ENCODE measurements around the gene DUSP1. TPM values are rescaled to one million over a fixed set of nuclear protein-coding genes. Genes with fewer than 3 reads are reported as not detected.

DUSP1 gene
- total RNA-seq, 2 experiments from 2014 or later = 761 to 768 TPM

GRCh38 chr5:172720655-172721054, 50.3 kb downstream of the DUSP1 start:
- H3K4me1 ChIP-seq (ENCODE audit: insufficient read depth, low read length) = peaks cover 33% of the 10 kb centered on the region
- Mint-ChIP-seq H3K27ac (no peak overlapping the region), H3K4me3 (no peak overlapping the region), H3K27me3 (no peaks in the 10 kb centered on the region), H3K36me3 (ENCODE audit: low read depth) (no peaks in the 10 kb centered on the region), H3K4me1 (ENCODE audit: low read depth) (peaks cover 14% of the 10 kb centered on the region), H3K9me3 (no peaks in the 10 kb centered on the region)
- no peak overlapping the region for H3K27ac ChIP-seq (ENCODE audit: low read depth in 1 of 2, low read length in 2 of 2)
- H3K36me3 ChIP-seq (ENCODE audit: insufficient read depth, low read length) = no peaks in the 10 kb centered on the region
- no peak for DNase-seq
- POLR2A ChIA-PET = interaction anchor here (0.7 to 1.0 kb wide), 2 partner anchors 51 to 212 kb away, joined by 3 read pairs; no protein-coding TSS in a partner anchor
- no peaks in the 10 kb centered on the region for H3K9me3 ChIP-seq (ENCODE audit: control insufficient read depth in 1 of 2, insufficient read depth in 1 of 2, low read length in 2 of 2)
- ATAC-seq (ENCODE audit: poor library complexity) = no peak
- CTCF ChIA-PET = interaction anchor here (1.3 kb wide), 1 partner anchor 52 kb away, joined by 3 read pairs; no protein-coding TSS in a partner anchor
- H3K4me3 ChIP-seq (ENCODE audit: low read length) = no peak overlapping the region
- no peak for TF ChIP-seq CTCF (IDR thresholded peaks at IDR 0.05)
- H3K27me3 ChIP-seq (ENCODE audit: control insufficient read depth in 1 of 2, insufficient read depth in 2 of 2, low read length in 2 of 2) = no peaks in the 10 kb centered on the region
- intact Hi-C loops (cut with DNase I, micrococcal nuclease) = no loop called here

GRCh38 chr5:172719211-172719610, 51.8 kb downstream of the DUSP1 start:
- H3K9me3 Mint-ChIP-seq = no peaks in the 10 kb centered on the region
- intact Hi-C loops (cut with DNase I, micrococcal nuclease) = loop anchor here (5.0 to 10.0 kb wide), 6 partner anchors 118 to 616 kb away; partner anchors contain the start of gene CREBRF (in 1 of the 2)
- Histone ChIP-seq H3K27ac (ENCODE audit: low read depth in 1 of 2, low read length in 2 of 2) (no peak overlapping the region), H3K9me3 (ENCODE audit: control insufficient read depth in 1 of 2, insufficient read depth in 1 of 2, low read length in 2 of 2) (no peaks in the 10 kb centered on the region), H3K27me3 (ENCODE audit: control insufficient read depth in 1 of 2, insufficient read depth in 2 of 2, low read length in 2 of 2) (no peaks in the 10 kb centered on the region), H3K4me3 (ENCODE audit: low read length) (no peak overlapping the region), H3K36me3 (ENCODE audit: insufficient read depth, low read length) (no peaks in the 10 kb centered on the region), H3K4me1 (ENCODE audit: insufficient read depth, low read length) (peaks cover 43% of the 10 kb centered on the region)
- no peak overlapping the region for H3K27ac Mint-ChIP-seq
- CTCF ChIA-PET = no interaction called here
- no peaks in the 10 kb centered on the region for H3K27me3 Mint-ChIP-seq
- POLR2A ChIA-PET = no interaction called here
- no peak overlapping the region for H3K4me3 Mint-ChIP-seq
- no peak for TF ChIP-seq CTCF (IDR thresholded peaks at IDR 0.05)
- peaks cover 14% of the 10 kb centered on the region for H3K4me1 Mint-ChIP-seq (ENCODE audit: low read depth)
- ATAC-seq (ENCODE audit: poor library complexity) (no peak), DNase-seq (no peak)
- no peaks in the 10 kb centered on the region for H3K36me3 Mint-ChIP-seq (ENCODE audit: low read depth)

DNA sequence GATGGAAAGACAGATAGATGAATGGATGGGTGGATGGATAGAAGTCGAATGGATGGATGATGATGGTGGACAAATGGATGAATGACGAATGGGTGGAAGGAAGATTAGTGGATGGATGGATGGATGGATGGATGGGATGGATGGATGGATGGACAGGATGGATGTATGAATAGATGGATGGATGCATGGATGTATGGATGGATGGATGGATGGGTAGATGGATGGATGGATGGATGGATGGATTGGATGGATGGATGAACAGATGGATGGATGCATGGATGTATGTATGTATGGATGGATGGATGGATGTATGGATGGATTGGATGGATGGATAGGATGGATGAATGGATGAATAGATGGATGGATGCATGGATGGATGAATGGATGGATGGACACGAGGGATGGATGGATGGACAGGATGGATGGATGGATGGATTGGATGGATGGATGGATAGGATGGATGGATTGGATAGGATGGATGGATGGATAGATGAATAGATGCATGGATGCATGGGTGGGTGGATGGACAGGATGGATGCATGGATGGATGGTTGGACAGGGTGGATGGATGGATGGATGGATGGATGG, 52.4 kb downstream of the DUSP1 start:
- DNase-seq (no peak), ATAC-seq (ENCODE audit: poor library complexity) (no peak)
- no peak overlapping the region for H3K4me3 ChIP-seq (ENCODE audit: low read length)
- intact Hi-C loops (cut with DNase I, micrococcal nuclease) = loop anchor here (5.0 to 10.0 kb wide), 6 partner anchors 119 to 616 kb away; partner anchors contain the start of gene CREBRF (in 1 of the 2)
- ChIA-PET CTCF (no interaction called here), POLR2A (no interaction called here)
- no peak for TF ChIP-seq CTCF (IDR thresholded peaks at IDR 0.05)
- Mint-ChIP-seq H3K27ac (no peak overlapping the region), H3K36me3 (ENCODE audit: low read depth) (no peaks in the 10 kb centered on the region), H3K27me3 (no peaks in the 10 kb centered on the region), H3K4me1 (ENCODE audit: low read depth) (peaks cover 14% of the 10 kb centered on the region), H3K9me3 (no peaks in the 10 kb centered on the region), H3K4me3 (no peak overlapping the region)
- H3K4me1 ChIP-seq (ENCODE audit: insufficient read depth, low read length) = peaks cover 43% of the 10 kb centered on the region
- no peaks in the 10 kb centered on the region for H3K36me3 ChIP-seq (ENCODE audit: insufficient read depth, low read length)
- H3K9me3 ChIP-seq (ENCODE audit: control insufficient read depth in 1 of 2, insufficient read depth in 1 of 2, low read length in 2 of 2) = no peaks in the 10 kb centered on the region
- H3K27ac ChIP-seq (ENCODE audit: low read depth in 1 of 2, low read length in 2 of 2) = no peak overlapping the region
- no peaks in the 10 kb centered on the region for H3K27me3 ChIP-seq (ENCODE audit: control insufficient read depth in 1 of 2, insufficient read depth in 2 of 2, low read length in 2 of 2)

Other genes with a start within 250 kb of the DUSP1 start
- gene NEURL1B, start 129.9 kb downstream of the DUSP1 start, total RNA-seq = under 1 TPM; 0.08 to 0.16 TPM
- 10 to 100 TPM; 51.0 to 52.4 TPM for gene ERGIC1, start 63.1 kb upstream of the DUSP1 start, total RNA-seq
- 10 to 100 TPM; 10.0 to 10.5 TPM for gene RPL26L1, start 188.2 kb upstream of the DUSP1 start, total RNA-seq
- 10 to 100 TPM; 31.1 to 31.9 TPM for gene ATP6V0E1, start 212.6 kb upstream of the DUSP1 start, total RNA-seq

All from CD4-positive, alpha-beta T cell (primary cell).